WERI-Rb-1 (cell line): ENCODE measurements around the gene LAMA5.

Experiments used
- DNase-seq: peaks from one replicate; pipeline ENCODE4 v3.0.0-alpha.2; 2020
- H3K27ac ChIP-seq: fragments of 250-450 bp; sonication (Bioruptor Pico); 2 replicates; pipeline ENCODE4 v1.5.1; 2020; ENCODE audit warnings: mild to moderate bottlenecking, moderate library complexity
- H3K27me3 ChIP-seq: fragments of 250-450 bp; sonication (Bioruptor Pico); 2 replicates; pipeline ENCODE4 v1.5.1; 2021; ENCODE audit warnings: mild to moderate bottlenecking, low read depth, moderate library complexity; ENCODE audit not compliant: insufficient read depth, severe bottlenecking
- H3K36me3 ChIP-seq: fragments of 250-450 bp; sonication (Bioruptor Pico); 2 replicates; pipeline ENCODE4 v1.5.1; 2020; ENCODE audit warnings: mild to moderate bottlenecking, moderate library complexity
- H3K4me3 ChIP-seq: 2 replicates; pipeline ENCODE4 v1.5.1; 2011; ENCODE audit warnings: low read depth, mild to moderate bottlenecking, control low read depth, low read length
- H3K9me3 ChIP-seq: fragments of 250-450 bp; sonication (Bioruptor Pico); 2 replicates; pipeline ENCODE4 v1.5.1; 2021; ENCODE audit warnings: mild to moderate bottlenecking, moderate library complexity; ENCODE audit not compliant: severe bottlenecking
- CTCF ChIP-seq: IDR thresholded peaks from 2 replicates; pipeline ENCODE4 v1.5.1; 2011; ENCODE audit warnings: low read depth, mild to moderate bottlenecking, control low read depth, inconsistent platforms, low read length

The LAMA5 gene

GRCh38 chr20:62318400-62319345, 48.4 kb downstream of the LAMA5 start:
- DNase-seq, result no peak
- TF ChIP-seq CTCF, result no peak
- Histone ChIP-seq H3K4me3 (no peak overlapping the region), H3K27ac (no peak overlapping the region), H3K9me3 (no peaks in the 10 kb centered on the region), H3K36me3 (peaks cover 73% of the 10 kb centered on the region), H3K27me3 (no peaks in the 10 kb centered on the region)

GRCh38 chr20:62317167-62317655, 49.9 kb downstream of the LAMA5 start:
- H3K9me3 ChIP-seq, result no peaks in the 10 kb centered on the region
- H3K36me3 ChIP-seq, result peaks cover 79% of the 10 kb centered on the region
- no peak for TF ChIP-seq CTCF
- no peak overlapping the region for H3K27ac ChIP-seq
- no peak for DNase-seq
- H3K4me3 ChIP-seq, result no peak overlapping the region
- H3K27me3 ChIP-seq, result no peaks in the 10 kb centered on the region

GRCh38 chr20:62316331-62317166, 50.6 kb downstream of the LAMA5 start:
- TF ChIP-seq CTCF, result no peak
- H3K36me3 ChIP-seq, result peaks cover 79% of the 10 kb centered on the region

GRCh38 chr20:62315773-62316172, 51.3 kb downstream of the LAMA5 start:
- DNase-seq, result no peak
- TF ChIP-seq CTCF, result no peak
- Histone ChIP-seq H3K9me3 (no peaks in the 10 kb centered on the region), H3K4me3 (no peak overlapping the region), H3K27ac (no peak overlapping the region), H3K27me3 (no peaks in the 10 kb centered on the region), H3K36me3 (peaks cover 85% of the 10 kb centered on the region)

More at GRCh38 chr20:62316331-62317166, 50.6 kb downstream of the LAMA5 start:
- H3K4me3 ChIP-seq, result no peak overlapping the region
- DNase-seq, result no peak
- H3K27me3 ChIP-seq, result no peaks in the 10 kb centered on the region
- H3K9me3 ChIP-seq, result no peaks in the 10 kb centered on the region
- no peak overlapping the region for H3K27ac ChIP-seq

GRCh38 chr20:62314711-62315302, 52.3 kb downstream of the LAMA5 start:
- H3K36me3 ChIP-seq, result peaks cover 85% of the 10 kb centered on the region
- no peak overlapping the region for H3K4me3 ChIP-seq
- no peaks in the 10 kb centered on the region for H3K27me3 ChIP-seq
- TF ChIP-seq CTCF, result no peak
- no peak for DNase-seq
- no peak overlapping the region for H3K27ac ChIP-seq
- no peaks in the 10 kb centered on the region for H3K9me3 ChIP-seq
